GM21367 (cell line): Measurements from ENCODE around the gene SCD5.
A peak's percentile ranks its signal among the peaks of the same experiment; 100 is the strongest.

Experiments
- ATAC-seq: cut with Tn5 transposase; IDR thresholded peaks from one replicate; pipeline ENCODE4 v1.9.1; 2021; ENCODE audit not compliant: unreplicated experiment

The SCD5 gene

GRCh38 chr4:82773057-82773456, 25.5 kb downstream of the SCD5 start:
- no peak for ATAC-seq

- ATAC-seq, result no peak
Measured at GRCh38 chr4:82770607-82771006, 28.0 kb downstream of the SCD5 start.

GRCh38 chr4:82765134-82765533, 33.5 kb downstream of the SCD5 start:
- no peak for ATAC-seq

DNA sequence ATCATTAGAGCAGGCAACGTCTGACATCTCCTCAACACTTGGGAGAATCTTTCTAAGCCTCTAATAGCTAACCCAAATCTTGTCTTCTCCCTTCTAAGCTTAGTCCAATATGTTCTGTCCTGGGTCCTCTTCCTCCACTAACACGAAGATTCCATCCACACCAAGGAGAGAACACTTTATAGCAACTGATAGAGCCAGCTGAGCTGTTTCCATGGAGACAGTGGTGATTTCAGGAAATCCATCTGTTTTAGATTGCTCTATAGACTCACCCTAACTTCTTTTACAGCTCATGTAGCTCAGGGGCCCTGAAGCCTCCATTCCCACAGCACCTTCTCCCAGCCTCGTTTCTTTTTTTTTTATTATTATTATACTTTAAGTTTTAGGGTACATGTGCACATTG, 37.4 kb downstream of the SCD5 start:
- no peak for ATAC-seq

DNA sequence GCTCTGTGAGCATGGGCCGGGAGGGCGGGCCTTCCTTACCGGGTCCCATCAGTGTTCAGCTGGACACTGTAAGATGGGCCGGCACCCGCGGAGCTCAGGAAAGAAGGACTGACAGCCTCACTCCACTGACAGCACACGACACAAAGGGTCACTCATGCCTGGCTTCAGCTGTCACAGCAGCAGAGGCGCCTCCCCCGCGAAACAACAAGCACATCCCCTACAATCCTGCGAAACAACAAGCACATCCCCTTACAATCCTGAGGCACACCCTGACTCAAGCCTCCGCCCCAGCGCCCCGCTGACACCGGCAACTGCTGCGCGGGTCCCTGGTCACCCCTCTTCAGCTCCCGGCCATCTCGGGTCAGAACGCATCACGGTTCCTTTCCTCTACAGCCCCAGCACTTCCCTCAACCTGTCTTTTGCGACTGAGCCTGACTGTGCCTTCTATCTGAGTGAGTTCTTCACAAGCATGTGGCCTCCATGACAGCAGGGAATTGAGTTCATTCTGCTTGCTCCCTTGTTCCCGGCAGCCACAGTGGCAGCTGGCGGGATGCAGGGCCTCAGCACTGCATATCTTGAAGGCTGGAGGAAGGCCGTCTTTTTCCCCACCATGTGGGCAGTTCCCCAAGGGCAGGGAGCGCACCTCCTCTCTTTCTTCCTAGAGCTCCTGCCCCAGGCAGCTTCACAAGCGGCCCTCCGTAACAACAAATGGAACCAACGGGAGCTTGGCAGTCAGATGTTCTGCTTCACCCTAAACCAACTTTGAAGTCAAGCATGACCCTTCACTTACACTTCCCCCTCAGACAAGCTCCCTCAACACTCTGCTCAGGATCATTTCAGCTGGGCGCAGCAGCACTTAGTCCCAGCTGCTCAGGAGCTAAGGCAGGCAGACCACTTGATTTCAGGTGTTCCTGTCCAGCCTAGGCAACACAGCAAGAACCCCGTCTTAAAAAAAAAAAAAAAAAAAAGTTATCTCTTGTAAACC, 39.6 kb downstream of the SCD5 start:
- no peak for ATAC-seq

DNA sequence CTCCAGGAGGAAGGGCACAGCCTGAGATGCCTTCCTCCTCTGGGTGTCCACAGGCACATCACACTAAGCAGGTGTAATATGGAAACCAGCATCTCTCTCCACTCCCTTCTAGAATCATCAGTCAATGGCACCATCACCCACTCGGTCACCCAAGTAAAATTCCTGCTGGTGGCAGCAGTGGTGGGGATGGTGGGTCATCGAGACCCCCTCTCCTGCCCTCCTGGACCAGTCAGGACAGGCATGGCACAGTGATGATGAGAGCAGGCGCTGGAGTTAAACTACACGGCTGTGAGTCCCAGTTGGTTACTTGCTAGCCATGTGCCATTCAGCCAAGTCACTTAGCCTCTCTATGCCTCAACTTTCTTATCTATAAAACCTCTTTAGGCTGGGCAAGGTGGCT, 42.5 kb downstream of the SCD5 start:
- no peak for ATAC-seq

GRCh38 chr4:82755650-82756049, 42.9 kb downstream of the SCD5 start:
- no peak for ATAC-seq

- ATAC-seq, result no peak
Measured at GRCh38 chr4:82754513-82755165, 44.0 kb downstream of the SCD5 start.

DNA sequence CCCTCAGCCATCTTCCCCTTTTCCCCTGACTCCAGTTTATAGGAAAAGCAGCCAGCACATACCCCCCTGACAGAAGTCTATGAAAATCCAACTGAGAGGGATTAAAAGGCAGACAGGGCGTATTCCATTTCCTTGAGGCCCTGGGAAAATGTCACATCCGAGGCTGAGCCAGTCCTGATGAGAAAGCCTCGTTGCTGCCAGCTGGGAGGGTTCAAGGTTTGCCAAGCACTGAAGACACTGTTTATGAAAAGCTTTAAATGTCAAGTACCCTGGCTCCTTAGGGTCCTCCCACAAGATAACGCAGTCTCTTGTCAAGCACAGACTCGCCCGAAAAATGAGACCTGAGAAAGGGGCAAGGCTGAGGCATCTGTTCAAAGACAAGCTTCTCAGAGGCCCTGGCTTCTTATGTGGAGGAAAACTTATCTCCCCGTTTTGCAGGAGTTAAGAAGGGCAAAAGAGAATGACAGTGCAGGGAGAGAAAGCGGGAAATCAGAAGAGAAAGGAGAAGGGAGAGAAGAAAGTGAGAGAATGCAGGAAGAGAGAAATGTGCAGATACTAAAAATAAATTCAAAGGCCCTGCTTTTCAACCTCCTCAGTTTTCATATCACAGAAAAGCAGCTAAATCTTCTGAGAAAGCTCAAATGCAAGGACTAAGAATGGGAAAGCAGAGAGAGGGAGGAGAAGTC, 44.7 kb downstream of the SCD5 start:
- no peak for ATAC-seq

- ATAC-seq, result no peak
Measured at GRCh38 chr4:82753238-82753637, 45.4 kb downstream of the SCD5 start.

- no peak for ATAC-seq
Measured at GRCh38 chr4:82748810-82749470, 49.7 kb downstream of the SCD5 start.

DNA sequence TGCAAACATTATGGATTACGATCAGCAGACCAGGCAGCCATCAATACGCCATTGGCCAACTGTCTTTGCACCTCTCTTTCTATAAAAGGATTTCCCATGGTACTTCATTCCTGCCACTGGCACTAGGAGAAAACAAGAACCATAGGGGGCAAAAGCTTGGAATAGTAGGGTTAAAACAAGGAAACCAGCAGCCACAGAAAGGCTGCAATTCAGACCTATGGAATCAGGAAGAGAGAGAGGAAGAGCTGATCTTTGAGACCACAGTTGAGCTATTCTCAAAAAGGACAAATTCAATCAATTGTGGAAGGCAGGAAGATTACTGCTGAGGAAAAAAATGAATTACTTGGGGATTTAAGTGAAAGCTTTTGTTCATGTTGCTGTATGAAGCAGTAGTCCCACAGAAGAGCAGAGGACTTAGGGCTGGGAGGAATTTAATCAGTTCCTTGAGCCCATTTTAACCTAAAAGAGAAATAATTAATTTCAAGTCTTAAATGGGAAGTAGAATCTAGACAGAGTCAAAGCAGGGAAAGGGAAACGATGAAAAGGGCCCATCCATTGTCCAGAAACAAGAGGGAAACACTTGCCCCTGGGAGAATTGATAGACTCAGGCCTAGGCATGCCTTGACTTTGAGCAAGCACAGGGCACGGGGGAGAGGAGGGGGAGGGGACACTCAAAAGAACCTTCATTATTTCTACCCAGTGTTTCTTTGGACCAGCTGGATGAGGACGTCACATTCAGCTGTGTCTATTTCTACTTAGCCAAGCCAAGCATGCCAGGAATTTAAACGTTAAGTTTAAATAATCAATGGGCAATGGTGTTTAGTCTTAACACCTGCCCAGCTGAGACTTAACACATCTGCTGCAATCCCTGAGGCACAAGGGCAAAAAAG, 50.7 kb downstream of the SCD5 start:
- no peak for ATAC-seq

GRCh38 chr4:82746705-82747574, 51.7 kb downstream of the SCD5 start:
- ATAC-seq, result no peak

DNA sequence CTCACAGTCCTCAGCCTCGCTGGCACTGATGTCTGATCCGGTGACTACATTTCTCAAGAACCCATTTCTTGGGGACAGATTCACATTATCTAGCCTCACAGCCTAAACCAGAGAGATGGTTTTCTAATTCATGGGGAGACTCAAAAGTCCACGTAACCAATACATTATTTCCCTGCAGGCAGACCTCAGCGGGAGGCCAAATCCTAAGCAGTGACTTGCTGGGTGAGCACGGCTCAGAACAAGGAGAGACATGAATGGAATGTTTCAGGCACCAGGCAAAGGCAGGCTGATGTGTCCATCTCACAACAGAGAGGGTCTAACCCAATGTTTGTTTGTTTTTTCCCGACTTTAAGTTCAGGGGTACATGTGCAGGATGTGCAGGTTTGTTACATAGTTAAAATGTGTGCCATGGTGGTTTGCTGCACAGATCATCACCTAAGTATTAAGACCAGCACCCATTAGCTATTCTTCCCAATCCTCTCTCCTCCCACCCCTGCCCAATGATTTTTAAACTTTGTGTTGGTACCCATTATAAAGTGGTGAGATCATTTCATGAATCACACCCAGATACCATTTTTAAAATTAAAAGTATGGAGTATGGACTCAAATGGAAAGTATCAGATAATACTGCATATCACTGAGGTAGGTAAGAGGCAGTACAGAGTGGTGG, 53.3 kb downstream of the SCD5 start:
- ATAC-seq, result no peak

- no peak for ATAC-seq
Measured at GRCh38 chr4:82744284-82744968, 54.2 kb downstream of the SCD5 start.

DNA sequence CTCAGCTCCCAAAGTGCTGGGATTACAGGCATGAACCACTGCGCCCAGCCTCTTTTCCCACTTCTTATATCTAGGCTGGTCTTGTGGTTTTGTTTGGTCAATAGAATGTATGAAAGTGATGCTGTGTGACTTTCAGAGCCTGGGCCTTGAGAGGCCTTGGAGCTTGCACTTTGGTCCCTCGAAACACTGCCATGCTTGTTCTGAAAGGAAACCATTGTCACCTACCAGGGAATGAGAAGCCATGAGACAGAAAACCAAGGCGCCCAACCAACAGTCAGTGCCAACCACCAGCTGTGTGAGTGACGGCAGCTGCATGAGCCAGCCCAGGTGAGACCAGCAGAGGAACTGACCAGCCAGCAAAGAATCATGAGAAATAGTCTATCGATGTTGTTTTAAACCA, 57.4 kb downstream of the SCD5 start:
- ATAC-seq, result no peak

GRCh38 chr4:82739287-82740190, 59.1 kb downstream of the SCD5 start:
- ATAC-seq, result peak; percentile 99
